Measurements from ENCODE around the gene C5.
A peak's percentile ranks its signal among the peaks of the same experiment; 100 is the strongest.
"Not testable (repeated sequence)": the region's sequence is repeated elsewhere in the genome, so short reads cannot be mapped to it uniquely, and the experiment has no call there.

C5 gene

DNA sequence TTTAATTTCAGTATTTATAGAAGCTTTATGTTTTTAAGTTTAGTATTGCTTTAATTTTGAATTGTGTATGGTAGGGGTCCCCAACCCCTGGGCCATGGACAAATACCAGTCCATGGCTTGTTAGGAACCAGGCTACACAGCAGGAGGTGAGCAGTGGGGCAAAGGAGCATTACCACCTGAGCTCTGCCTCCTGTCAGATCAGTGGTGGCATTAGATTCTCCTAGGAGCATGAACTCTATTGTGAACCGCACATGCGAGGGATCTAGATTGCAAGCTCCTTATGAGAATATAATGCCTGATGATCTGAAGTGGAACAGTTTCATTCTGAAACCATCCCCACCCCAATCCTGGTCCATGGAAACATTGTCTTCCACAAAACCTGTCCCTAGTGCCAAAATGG is 1.9 kb downstream of the C5 start:
- no peak for DNase-seq

- peak in 1 of 2 experiments; percentile 22 for DNase-seq
Observed at GRCh38 chr9:121038804-121039203, 11.3 kb downstream of the C5 start.

DNA sequence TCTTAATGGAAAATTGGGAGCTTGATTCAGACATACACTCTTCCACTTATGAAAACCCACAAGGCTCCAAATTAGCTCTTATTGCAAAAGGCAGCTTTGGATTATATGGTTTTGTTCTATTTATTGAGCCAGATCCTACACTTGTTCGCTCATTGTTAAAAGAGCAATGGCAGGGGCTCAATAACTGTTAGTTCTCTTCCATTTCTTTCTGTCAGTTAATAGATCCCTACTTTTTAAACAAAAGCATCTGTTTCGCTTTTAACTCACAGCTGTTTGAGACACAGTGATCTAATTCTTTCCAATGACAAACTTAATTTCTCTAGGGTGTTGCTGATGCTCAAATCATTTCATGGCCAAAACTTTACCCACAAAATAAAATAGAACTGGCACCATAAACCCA is 11.7 kb downstream of the C5 start:
- no peak for DNase-seq

GRCh38 chr9:121035717-121036116 is 14.4 kb downstream of the C5 start:
- not testable (repeated sequence) for DNase-seq

DNA sequence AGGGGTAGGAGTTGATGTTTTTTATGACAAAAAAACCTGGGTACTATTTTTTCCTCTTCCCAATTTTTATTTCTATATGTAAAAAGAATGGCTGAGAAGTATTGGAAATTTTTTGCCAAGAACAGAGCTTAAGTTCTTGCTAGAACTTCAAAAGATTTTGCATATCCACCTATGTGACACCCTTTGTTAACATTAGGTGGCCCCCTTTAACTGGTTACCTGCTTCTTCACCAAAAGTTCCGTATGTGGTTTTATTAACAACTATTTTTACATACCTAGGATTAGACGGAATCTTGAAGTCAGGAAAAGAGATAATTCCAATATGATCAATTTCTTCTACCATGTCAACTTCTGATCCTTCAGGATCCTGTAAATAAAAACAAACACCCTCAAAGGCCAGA is 15.5 kb downstream of the C5 start:
- DNase-seq: no peak

DNA sequence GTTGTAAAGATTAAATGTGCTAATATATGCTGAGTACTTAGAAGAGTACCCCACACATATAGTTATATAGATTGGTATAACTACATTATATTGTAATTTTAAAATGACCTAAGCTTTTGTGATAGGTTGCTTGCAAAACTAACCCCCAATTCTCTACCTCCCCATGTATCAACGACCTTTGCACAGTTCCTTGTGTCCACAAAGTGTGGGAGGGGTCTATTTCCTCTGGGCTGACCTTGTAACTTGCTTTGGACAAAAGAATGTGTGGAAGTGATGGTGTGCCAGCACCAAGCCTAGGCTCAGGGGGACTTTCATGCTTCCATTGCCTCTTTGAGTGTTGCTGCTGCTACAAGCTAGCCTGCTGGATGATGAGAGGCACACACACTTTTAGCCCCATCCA is 20.6 kb downstream of the C5 start:
- DNase-seq: no peak

- not testable (repeated sequence) for DNase-seq
Observed at GRCh38 chr9:121028285-121028684, 21.8 kb downstream of the C5 start.

- DNase-seq: no peak
Observed at GRCh38 chr9:121026768-121027167, 23.3 kb downstream of the C5 start.

DNA sequence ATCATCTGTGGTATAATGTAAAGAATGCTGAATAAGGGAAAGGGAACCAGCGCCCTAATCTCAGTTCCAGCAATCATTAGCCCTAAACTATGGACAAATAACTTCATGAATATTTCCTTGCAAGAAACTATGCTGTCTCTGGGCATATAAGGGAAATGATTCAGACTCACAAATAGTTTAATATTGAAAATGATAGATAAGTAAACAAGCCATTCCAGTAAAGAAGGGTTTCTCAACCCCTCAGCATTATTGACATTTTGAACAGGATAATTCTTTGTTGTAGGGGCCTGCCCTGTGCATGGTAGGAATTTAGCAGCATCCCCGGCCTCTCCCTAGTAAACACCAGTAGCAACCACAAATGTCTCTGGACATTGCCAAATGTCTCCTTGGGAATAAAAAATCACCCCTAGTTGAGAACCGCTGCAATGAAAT is 23.8 kb downstream of the C5 start:
- DNase-seq: no peak

DNA sequence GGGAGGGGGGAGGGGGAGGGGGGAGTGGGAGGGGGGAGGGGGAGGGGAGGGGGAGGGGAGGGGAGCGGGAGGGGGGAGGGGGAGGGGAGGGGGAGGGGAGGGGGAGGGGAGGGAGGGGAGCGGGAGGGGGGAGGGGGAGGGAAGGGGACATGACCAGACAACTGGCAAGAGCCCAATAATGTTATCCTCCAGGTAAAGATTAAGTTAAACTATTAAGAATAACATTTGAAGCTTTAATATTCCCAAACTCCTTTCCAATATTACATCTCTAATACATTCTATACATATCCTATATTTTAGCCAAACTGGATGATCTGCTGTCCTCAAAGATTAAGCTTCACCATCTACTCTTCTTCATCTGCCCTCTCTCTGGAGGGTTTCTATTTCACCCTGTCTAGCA is 25.8 kb downstream of the C5 start:
- DNase-seq: no peak

DNA sequence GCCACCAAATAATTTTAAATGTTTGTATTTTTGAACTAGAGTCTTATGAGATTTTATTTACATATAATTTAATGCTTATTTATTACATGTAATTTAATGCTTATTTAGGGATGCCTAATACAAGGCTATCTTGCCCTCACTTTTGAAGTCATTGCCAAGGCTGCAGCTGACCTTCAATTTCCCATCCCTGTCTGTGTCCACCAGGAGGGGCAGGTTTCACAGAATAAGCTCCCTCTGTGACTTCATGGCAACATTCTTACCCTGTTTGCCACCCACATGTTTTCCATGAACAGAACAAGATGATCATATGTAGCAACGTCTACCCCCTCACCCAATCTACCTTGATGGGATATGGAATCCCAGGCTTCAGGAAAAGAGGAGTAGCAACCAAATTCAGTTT is 27.0 kb downstream of the C5 start:
- DNase-seq: no peak

- DNase-seq: peak; percentile 93 to 94
Observed at GRCh38 chr9:121021301-121021700, 28.8 kb downstream of the C5 start.

- DNase-seq: no peak
Observed at GRCh38 chr9:121019273-121019672, 30.8 kb downstream of the C5 start.

DNA sequence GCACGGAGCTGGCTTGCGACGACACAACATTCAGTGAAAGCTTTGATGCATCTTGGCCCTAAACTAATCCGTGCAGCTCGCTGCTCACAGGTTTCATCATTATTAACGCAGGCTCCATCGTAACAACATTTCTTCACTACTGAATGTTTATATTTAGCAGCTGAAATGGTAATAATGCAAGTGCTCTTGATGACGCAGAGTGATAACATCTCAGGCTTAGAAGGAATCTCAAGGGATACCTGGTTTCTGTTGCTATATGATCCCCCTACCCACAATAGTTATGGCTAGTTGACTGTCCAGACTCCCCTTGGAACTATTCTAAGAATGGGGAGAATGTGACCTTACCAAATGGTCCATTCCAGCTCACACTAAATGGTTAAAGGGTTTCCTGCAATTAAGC is 36.2 kb downstream of the C5 start:
- DNase-seq: no peak

- no peak for DNase-seq
Observed at GRCh38 chr9:121009650-121010049, 40.4 kb downstream of the C5 start.

DNA sequence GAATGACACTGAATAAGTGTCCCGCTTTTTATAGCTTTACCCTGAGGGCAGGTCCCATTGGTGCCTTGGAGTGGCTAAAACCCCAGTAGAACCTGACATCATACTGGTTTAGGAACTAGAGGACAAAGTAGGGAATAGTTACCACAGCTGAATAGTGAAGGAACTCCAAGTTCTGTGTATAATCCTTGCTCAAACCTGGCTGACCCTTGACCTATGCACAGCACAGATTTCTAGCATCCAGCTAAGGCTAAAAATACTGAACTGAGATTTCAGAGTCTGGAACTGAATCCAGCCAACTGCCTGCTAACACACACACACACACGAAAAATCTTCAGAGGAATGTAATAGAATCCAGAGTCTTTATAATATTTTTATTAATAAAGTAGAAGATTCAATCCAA is 50.8 kb downstream of the C5 start:
- DNase-seq: no peak

DNA sequence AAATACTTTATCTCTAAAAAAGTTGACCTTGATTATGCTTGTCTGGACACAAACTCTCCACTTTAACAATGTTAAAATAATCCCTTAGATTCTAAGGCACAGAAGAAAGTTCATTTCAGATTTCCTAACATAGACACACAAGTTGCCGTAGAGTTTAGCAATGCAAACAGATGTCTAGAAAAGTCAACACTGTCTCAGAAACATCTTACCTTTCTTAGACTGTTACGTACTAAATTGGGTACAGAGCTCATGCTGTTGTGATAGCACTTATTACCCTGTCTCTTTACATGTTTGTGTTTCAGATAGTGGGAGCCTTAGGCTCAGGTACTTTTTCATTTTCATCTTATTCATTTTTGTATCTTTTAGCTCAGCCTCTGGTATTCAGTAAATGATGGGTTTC is 52.0 kb downstream of the C5 start:
- no peak for DNase-seq

DNA sequence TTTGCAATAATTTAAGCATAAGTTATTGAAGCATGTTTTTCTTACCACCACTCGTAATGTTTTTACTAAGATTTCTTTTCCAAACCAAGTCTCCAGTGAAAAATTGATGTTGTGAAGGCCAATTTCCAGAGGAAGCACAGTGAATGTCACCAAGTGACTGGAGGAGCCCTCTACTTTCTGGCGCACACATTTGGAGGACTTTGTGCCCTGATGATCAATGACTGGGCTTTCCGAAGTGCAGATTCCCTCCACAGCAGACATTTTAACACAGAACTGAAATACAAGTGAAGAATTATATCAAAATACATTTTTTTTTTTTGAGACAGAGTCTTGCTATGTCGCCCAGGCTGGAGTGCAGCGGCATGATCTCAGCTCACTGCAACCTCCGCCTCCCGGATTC is 52.6 kb downstream of the C5 start:
- DNase-seq: no peak

- no peak for DNase-seq
Observed at GRCh38 chr9:120996409-120996808, 53.7 kb downstream of the C5 start.

DNA sequence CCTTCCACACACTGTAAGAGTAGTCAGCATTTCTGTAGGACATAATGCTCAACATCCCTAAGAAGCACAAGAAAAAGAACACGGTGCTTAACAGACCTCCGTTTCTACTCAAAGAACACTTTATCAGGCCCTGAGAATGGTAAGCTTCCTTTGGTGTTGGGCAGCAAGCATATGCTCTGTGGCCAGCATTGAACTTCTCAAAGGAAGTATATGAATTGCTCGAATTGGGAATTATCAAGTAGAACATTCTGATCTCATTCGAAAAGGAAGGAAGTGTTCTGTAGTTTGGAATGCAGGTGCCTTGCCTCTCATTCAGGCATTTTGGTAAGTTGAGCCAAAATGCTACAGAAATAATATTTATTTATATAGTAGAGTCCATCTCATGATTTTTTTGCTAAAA is 61.0 kb downstream of the C5 start:
- no peak for DNase-seq

GRCh38 chr9:120985819-120986222 is 64.3 kb downstream of the C5 start:
- DNase-seq: peak; percentile 52 to 73

DNA sequence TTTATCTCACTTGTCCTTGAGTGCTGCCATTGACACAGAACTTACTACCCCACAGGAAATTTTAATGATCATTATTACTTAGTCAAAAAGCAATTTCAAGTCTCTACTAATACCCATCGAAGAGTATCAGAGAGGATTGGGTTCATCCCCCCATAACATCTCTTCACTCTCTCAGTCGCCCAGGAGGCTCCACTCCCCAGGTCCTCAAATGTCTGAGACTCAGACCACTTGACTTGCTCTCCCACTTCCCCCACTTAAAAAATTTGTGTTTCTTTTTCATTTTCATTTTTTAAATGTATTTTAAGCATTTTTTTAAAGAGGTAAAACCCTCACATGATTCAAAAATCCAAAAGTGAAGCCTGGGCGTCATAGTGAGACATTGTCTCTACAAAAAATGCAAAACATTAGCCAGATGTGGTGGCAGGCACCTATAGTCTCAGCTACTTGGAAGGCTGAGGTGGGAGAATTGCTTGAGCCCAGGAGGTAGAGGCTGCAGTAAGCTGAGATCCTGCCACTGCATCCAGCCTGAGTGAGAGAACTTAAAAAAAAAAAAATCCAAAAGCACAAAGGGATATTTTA is 66.7 kb downstream of the C5 start:
- no peak for DNase-seq

GRCh38 chr9:120982836-120983235 is 67.2 kb downstream of the C5 start:
- no peak for DNase-seq

- DNase-seq: no peak
Observed at GRCh38 chr9:120980951-120981350, 69.1 kb downstream of the C5 start.

DNA sequence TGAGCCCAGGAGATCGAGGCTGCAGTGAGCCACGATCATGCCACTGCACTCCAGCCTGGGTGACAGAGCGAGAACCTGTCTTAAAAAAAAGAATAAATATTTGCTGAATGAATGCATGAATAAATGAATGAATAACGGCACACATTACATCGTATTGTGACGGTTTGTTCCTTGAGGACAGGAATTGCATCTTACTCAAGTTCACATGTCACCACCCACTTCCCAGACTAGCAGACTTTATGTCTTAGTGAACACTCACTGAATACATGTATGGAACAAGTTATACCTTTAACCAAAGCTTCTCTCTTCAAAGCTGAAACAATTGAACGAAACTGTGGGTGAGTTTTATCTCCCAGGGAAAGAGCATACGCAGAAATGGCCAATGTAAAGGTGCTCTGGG is 70.3 kb downstream of the C5 start:
- no peak for DNase-seq

DNA sequence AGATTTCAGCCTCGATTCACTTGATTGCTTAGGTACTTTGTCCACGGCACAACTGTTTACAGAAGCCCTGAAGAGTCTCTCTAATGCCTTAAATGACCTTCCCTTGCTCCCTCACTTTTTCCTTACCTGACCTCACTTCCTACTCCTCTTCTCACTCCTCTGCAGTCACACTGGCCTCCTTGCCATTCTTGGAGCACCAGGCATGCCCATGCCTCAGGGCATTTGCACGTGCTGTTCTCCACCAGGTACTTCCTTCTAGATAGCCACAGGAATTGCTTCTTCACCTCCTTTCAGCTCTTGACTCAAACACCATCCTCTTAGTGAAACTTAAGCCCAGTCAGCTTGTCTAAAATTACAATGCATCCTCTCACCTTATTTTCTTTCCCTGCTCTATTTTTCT is 71.1 kb downstream of the C5 start:
- DNase-seq: no peak

Measured in NCI-H524 (cell line).